Neural progenitor cell (in vitro differentiated cells): ENCODE measurements around the gene KCNE1.
"Not testable (repeated sequence)": the region's sequence is repeated elsewhere in the genome, so short reads cannot be mapped to it uniquely, and the experiment has no call there.

Experiments
- EZH2 ChIP-seq: fragments of 200-600 bp; sonication (generic); IDR thresholded peaks from 2 replicates; pipeline ENCODE4 v1.6.1; 2017; ENCODE audit warnings: antibody characterized with exemption, mild to moderate bottlenecking, moderate library complexity
- EZH2phosphoT487 ChIP-seq: fragments of 200-600 bp; sonication (generic); IDR thresholded peaks from 2 replicates; pipeline ENCODE4 v1.6.1; 2017; ENCODE audit warnings: antibody characterized with exemption
- TF ChIP-seq, protein P1 (sequence below): fragments of 200-600 bp; sonication (generic); IDR thresholded peaks from 2 replicates; pipeline ENCODE4 v1.5.1; 2017; ENCODE audit warnings: antibody characterized with exemption, mild to moderate bottlenecking

DNA sequence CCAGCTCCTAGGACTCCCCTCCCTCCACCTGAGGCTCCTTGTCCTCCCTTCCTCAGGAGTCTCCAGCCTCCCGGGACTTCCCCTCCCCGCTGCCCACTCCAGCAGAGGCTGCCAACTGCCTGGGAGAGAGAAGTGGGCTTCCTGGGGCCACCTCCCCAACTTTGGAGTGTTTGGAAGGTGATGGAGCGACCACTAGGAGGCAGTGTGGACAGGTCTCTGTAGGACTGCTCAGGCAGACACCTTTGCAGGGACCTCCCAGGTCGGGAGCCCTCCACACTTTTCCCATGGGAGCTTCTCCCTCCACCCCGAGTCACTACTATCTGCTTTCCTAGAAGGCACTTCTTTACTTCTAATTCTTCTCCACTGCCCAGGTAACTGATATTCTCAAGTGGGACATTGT is 107.3 kb downstream of the KCNE1 start:
- TF ChIP-seq, protein P1, sequence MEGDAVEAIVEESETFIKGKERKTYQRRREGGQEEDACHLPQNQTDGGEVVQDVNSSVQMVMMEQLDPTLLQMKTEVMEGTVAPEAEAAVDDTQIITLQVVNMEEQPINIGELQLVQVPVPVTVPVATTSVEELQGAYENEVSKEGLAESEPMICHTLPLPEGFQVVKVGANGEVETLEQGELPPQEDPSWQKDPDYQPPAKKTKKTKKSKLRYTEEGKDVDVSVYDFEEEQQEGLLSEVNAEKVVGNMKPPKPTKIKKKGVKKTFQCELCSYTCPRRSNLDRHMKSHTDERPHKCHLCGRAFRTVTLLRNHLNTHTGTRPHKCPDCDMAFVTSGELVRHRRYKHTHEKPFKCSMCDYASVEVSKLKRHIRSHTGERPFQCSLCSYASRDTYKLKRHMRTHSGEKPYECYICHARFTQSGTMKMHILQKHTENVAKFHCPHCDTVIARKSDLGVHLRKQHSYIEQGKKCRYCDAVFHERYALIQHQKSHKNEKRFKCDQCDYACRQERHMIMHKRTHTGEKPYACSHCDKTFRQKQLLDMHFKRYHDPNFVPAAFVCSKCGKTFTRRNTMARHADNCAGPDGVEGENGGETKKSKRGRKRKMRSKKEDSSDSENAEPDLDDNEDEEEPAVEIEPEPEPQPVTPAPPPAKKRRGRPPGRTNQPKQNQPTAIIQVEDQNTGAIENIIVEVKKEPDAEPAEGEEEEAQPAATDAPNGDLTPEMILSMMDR, result not testable (repeated sequence)
- not testable (repeated sequence) for TF ChIP-seq EZH2, EZH2phosphoT487
